Measurements from ENCODE around the gene ADH6.
"Not testable (repeated sequence)": the region's sequence is repeated elsewhere in the genome, so short reads cannot be mapped to it uniquely, and the experiment has no call there.

The ADH6 gene

DNA sequence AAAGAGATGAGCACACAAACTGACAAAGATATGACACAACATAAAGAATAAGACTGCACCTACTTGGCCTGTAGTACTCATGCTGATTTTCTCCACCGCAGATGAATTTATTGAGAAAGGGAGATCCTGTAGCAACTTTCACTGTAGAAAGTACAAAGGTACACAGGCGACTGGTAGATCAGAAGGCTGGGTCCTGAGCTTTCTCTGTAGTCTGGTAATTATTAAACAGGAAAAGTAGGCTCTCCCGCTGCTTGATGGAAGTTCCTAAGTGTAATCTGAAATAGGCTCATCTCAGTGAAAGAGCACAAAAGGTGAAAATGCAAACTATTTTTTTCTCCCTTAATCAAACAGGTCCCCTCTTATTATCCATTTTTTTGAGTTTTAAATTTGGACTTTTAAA is at the start of gene ADH6:
Gene ADH6 (minus strand): TSS at position 175 of the 400 bp plus-strand sequence. CDS start 94 bp downstream, at position 81.
- no peak within 1 kb of the TSS for H3K27ac Mint-ChIP-seq
- H3K4me1 Mint-ChIP-seq (ENCODE audit: low read depth), result no peaks in the 10 kb centered on the region
- no peaks in the 10 kb centered on the region for H3K36me3 Mint-ChIP-seq (ENCODE audit: low read depth)
- DNase-seq (ENCODE audit: low spot score), result no peak
- peaks cover 6% of the 10 kb centered on the region for H3K9me3 Mint-ChIP-seq
- H3K4me3 Mint-ChIP-seq, result no peak within 1 kb of the TSS
- H3K27me3 Mint-ChIP-seq (ENCODE audit: low read depth), result no peaks in the 10 kb centered on the region

DNA sequence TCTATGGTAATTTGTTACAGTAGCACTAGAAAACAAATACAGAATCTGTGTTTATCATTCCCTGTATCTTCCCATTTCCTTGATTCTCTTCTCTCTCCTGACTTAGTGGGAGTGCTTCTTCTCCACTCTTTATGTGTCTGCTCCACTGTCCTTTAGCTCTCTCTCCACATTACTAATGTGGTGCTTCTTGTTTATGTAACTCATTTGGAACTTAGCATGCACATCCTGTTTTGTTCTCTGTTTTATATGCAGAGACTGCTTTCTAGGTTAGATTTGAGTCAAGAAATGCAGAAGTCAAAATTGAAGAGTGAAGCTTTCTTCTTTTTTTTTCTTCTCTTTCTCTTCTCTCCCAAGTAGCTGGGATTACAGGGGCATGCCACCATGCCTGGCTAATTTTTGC is 45.9 kb upstream of the ADH6 start:
- no peak for DNase-seq (ENCODE audit: low spot score)
- Mint-ChIP-seq H3K27ac (no peak overlapping the region), H3K4me3 (no peak overlapping the region), H3K36me3 (ENCODE audit: low read depth) (no peaks in the 10 kb centered on the region), H3K27me3 (ENCODE audit: low read depth) (no peaks in the 10 kb centered on the region), H3K9me3 (peaks cover 4% of the 10 kb centered on the region), H3K4me1 (ENCODE audit: low read depth) (no peaks in the 10 kb centered on the region)

DNA sequence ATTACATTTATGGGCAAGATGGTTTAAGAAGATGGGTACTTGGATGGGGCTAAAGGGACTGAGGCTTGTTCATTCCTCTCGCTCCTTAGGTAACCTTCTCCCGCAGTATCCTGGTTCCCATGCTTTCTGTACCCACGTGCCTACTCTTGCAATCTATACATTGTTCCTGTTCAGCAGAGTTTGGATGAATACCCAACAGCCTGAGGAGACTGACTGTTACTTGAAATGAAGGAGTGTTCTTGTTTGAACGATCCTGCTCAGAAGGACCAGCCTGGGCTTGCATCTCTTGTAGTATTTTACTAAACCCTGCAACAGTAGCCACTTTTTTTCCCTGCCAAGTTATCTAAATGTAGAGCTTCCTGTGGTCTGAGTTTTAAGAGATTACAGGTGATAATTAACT is 33.7 kb upstream of the ADH6 start:
- Mint-ChIP-seq H3K4me3 (no peak overlapping the region), H3K36me3 (ENCODE audit: low read depth) (no peaks in the 10 kb centered on the region), H3K4me1 (ENCODE audit: low read depth) (no peaks in the 10 kb centered on the region), H3K9me3 (no peaks in the 10 kb centered on the region), H3K27ac (no peak overlapping the region), H3K27me3 (ENCODE audit: low read depth) (no peaks in the 10 kb centered on the region)
- no peak for DNase-seq (ENCODE audit: low spot score)

DNA sequence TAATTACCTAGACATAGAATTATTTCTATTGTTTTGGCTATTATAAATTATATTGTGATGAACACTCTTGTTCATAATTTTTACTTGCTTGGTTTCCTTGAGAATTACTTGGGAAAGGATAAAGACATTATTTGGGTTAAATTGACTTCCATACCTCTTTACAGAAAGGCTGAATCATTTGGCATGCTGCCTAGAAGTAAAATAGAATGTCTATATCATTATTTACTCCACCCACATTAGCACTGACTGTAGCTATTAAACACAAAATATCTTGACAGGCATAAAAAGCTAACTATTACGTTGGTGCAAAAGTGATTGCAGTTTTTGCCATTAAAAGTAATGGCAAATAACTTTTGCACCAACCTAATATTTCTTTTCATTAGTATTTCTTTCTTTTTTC is 29.7 kb upstream of the ADH6 start:
- H3K27me3 Mint-ChIP-seq (ENCODE audit: low read depth), result no peaks in the 10 kb centered on the region
- no peak overlapping the region for H3K27ac Mint-ChIP-seq
- H3K9me3 Mint-ChIP-seq, result peaks cover 12% of the 10 kb centered on the region
- H3K36me3 Mint-ChIP-seq (ENCODE audit: low read depth), result no peaks in the 10 kb centered on the region
- no peak overlapping the region for H3K4me3 Mint-ChIP-seq
- DNase-seq (ENCODE audit: low spot score), result no peak
- no peaks in the 10 kb centered on the region for H3K4me1 Mint-ChIP-seq (ENCODE audit: low read depth)

DNA sequence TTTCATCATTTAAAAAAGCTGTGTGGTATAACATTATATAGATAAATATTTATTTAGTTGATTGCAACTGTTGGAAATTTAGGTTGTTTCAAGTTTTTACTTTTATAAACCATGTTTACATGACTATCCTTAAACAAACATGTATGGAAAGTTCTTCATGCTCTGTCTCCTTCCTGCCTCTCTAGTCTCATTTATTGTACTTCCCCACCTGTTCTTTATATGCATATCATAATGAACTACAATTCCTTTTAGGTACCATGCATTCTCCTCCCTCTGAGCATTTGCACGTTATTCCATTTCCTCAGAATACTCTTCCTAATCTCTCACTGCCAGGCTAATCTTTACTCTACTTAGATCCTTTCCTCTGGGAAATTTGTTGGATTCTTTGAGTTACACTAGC is 16.9 kb upstream of the ADH6 start:
- no peaks in the 10 kb centered on the region for H3K27me3 Mint-ChIP-seq (ENCODE audit: low read depth)
- no peaks in the 10 kb centered on the region for H3K9me3 Mint-ChIP-seq
- H3K4me3 Mint-ChIP-seq, result no peak overlapping the region
- no peaks in the 10 kb centered on the region for H3K36me3 Mint-ChIP-seq (ENCODE audit: low read depth)
- DNase-seq (ENCODE audit: low spot score), result no peak
- H3K27ac Mint-ChIP-seq, result no peak overlapping the region
- no peaks in the 10 kb centered on the region for H3K4me1 Mint-ChIP-seq (ENCODE audit: low read depth)

DNA sequence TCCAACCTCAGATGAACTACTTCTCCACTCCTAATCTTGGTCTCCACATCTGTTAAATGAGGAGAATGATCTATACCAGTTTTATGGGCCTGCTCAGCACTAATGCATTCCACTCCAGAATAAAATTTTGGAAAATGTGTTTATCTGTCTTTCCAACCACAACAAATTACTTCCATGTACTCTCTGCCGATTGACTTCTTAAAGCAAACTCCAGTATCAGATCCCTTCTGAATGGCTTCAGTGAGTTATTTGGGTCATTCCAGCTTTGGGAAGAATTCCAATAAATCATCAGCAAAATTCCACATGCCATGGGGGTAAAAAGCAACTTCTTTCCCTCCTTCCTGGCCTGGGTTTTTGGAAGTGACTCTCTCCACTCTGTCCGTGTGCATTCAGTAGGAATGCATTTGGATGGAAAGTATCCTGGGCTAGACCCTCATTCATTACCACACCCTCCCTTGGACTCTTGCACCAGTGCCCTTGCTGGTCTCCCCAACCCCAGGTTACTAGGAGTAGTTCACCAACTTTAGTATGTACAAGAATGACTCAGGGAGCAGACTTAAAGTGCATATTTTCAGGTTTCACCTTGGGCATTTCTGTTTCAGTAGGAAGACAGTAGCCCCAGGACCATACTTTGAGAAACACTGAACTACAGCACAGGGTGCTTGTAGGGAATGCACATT is 15.4 kb upstream of the ADH6 start:
- Mint-ChIP-seq H3K4me1 (ENCODE audit: low read depth) (no peaks in the 10 kb centered on the region), H3K9me3 (no peaks in the 10 kb centered on the region), H3K36me3 (ENCODE audit: low read depth) (no peaks in the 10 kb centered on the region), H3K27ac (no peak overlapping the region), H3K4me3 (no peak overlapping the region), H3K27me3 (ENCODE audit: low read depth) (no peaks in the 10 kb centered on the region)
- DNase-seq (ENCODE audit: low spot score), result no peak

DNA sequence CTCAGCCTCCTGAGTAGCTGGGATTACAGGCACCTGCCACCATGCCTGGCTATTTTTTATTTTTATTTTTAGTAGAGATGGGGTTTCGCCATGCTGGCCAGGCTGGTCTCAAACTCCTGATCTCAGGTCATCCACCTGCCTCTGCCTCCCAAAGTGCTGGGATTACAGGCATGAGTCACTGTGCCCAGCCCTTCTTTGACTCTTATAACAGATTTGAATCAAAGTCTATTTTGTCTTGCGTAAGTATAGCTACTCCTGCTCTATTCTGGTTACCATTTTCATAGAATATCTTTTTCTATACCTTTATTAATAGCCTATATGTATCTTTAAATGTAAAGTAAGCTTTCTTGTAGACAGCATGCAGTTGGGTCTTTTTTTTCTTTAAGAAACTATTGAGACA is 14.4 kb upstream of the ADH6 start:
- not testable (repeated sequence) for DNase-seq (ENCODE audit: low spot score); H3K27ac Mint-ChIP-seq; H3K27me3 Mint-ChIP-seq (ENCODE audit: low read depth); H3K9me3 Mint-ChIP-seq; H3K4me3 Mint-ChIP-seq; H3K4me1 Mint-ChIP-seq (ENCODE audit: low read depth); H3K36me3 Mint-ChIP-seq (ENCODE audit: low read depth)

DNA sequence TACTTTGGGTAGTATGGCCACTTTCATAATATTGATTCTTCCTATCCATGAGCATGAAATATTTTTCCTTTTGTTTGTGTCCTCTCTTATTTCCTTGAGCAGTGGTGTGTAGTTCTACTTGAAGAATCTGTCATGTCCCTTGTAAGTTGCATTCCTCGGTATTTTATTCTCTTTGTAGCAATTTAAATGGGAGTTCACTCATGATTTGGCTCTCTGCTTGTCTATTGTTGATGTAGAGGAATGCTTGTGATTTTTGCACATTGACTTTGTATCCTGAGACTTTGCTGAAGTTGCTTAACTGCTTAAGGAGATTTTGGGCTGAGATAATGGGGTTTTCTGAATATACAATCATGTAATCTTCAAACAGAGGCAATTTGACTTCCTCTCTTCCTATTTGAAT is 9.7 kb upstream of the ADH6 start:
- not testable (repeated sequence) for H3K4me1 Mint-ChIP-seq (ENCODE audit: low read depth); H3K27me3 Mint-ChIP-seq (ENCODE audit: low read depth)

DNA sequence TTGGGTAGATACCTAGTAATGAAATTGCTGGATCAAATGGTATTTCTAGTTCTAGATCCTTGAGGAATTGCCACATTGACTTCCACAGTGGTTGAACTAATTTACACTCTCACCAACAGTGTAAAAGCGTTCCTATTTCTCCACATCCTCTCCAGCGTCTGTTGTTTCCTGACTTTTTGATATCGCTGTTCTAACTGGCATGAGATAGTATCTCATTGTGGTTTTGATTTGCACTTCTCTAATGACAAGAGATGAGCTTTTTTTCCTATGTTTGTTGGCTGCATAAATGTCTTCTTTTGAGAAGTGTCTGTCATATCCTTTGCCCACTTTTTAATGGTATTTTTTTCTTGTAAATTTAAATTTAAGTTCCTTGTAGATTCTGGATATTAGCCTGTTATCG is 8.6 kb upstream of the ADH6 start:
- not testable (repeated sequence) for H3K4me3 Mint-ChIP-seq; H3K27ac Mint-ChIP-seq; H3K27me3 Mint-ChIP-seq (ENCODE audit: low read depth); H3K9me3 Mint-ChIP-seq; DNase-seq (ENCODE audit: low spot score); H3K36me3 Mint-ChIP-seq (ENCODE audit: low read depth); H3K4me1 Mint-ChIP-seq (ENCODE audit: low read depth)

More for the DNA sequence above, 9.7 kb upstream of the ADH6 start:
- not testable (repeated sequence) for H3K4me3 Mint-ChIP-seq; H3K9me3 Mint-ChIP-seq; H3K27ac Mint-ChIP-seq; H3K36me3 Mint-ChIP-seq (ENCODE audit: low read depth); DNase-seq (ENCODE audit: low spot score)

DNA sequence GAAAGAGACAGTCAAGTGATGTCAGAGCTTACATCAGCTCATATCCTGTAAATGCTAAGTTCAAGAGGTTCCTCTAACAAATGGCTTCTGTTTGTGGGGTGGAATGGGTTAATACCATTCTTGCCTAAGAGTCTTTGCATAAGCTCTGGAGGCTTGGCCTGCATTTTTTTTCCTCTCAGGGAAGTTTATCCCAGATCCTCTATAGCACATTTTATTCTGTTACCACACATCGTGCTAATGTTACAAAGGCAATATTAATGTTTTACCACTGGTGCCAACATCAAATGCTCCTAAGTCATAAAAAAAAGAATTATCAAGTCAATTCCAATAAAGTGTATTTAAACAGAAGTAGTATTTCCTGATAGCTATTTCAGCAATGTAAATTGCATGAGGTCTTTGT is 2.9 kb upstream of the ADH6 start:
- Mint-ChIP-seq H3K36me3 (ENCODE audit: low read depth) (no peaks in the 10 kb centered on the region), H3K27ac (no peak overlapping the region), H3K9me3 (peaks cover 6% of the 10 kb centered on the region), H3K4me1 (ENCODE audit: low read depth) (no peaks in the 10 kb centered on the region), H3K4me3 (no peak overlapping the region), H3K27me3 (ENCODE audit: low read depth) (no peaks in the 10 kb centered on the region)
- no peak for DNase-seq (ENCODE audit: low spot score)

DNA sequence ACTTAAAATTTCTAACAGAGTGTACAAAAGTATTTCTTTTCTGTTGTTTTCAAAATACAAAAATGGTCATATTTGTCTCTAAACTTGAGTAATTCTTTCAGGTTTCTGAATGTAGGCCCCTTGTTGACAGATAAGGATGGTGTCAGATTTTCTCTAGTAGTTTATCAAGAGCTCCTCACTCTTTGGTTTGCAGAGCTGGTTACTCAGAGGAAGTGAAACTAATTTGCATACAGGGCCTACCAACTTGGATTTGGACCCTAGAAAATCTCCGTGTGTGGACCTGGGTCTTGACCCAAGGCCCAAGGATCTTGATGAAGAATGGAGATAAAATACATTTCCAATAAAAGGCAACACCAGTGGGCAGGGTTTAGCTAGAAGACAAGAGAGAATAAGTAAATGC is 433 bp upstream of the ADH6 start:
- H3K4me1 Mint-ChIP-seq (ENCODE audit: low read depth), result no peaks in the 10 kb centered on the region
- no peak overlapping the region for H3K4me3 Mint-ChIP-seq
- no peaks in the 10 kb centered on the region for H3K27me3 Mint-ChIP-seq (ENCODE audit: low read depth)
- no peaks in the 10 kb centered on the region for H3K36me3 Mint-ChIP-seq (ENCODE audit: low read depth)
- H3K27ac Mint-ChIP-seq, result no peak overlapping the region
- DNase-seq (ENCODE audit: low spot score), result no peak
- H3K9me3 Mint-ChIP-seq, result peaks cover 6% of the 10 kb centered on the region

DNA sequence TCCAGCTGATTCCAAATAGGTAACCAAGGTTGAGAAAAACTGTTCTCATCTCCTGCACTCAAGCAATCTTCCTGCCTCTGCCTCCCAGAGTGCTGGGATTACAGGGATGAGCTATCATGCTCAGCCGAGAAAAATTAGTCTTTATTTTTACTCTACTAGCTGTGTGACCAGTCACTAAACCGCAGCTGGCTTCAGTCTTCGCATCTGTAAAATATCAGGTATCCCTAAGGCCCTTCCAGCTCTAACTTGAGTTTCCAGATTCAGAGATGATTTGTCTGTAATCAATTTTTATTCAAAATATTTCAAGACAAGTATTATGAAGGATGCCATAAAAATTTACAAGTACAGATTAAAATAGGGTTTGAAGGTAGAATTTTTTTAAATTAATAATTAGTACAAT is 3.5 kb downstream of the ADH6 start:
- Mint-ChIP-seq H3K36me3 (ENCODE audit: low read depth) (no peaks in the 10 kb centered on the region), H3K27ac (no peak overlapping the region), H3K27me3 (ENCODE audit: low read depth) (no peaks in the 10 kb centered on the region), H3K4me3 (no peak overlapping the region), H3K9me3 (peaks cover 3% of the 10 kb centered on the region), H3K4me1 (ENCODE audit: low read depth) (no peaks in the 10 kb centered on the region)
- no peak for DNase-seq (ENCODE audit: low spot score)

DNA sequence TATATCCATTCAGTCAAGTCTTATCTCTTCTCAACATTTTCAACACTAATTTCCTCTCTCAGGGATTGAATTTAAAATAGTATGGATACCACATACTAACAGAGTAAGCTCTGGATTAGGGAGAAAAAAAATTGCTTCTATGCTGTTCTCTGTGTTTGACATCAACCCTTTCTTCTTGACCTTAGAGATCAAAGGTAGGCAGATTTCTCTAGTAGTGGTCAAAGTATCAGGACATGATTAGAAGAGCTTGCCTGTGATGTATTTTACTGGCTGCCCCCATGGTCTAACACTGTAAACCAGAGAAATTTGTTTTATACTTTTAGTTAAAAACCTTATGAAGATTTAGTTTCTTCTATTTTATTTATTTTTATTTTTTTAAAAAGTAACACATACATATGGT is 8.3 kb downstream of the ADH6 start:
- H3K4me3 Mint-ChIP-seq, result no peak overlapping the region
- no peak for DNase-seq (ENCODE audit: low spot score)
- no peaks in the 10 kb centered on the region for H3K9me3 Mint-ChIP-seq
- no peaks in the 10 kb centered on the region for H3K36me3 Mint-ChIP-seq (ENCODE audit: low read depth)
- H3K4me1 Mint-ChIP-seq (ENCODE audit: low read depth), result no peaks in the 10 kb centered on the region
- H3K27me3 Mint-ChIP-seq (ENCODE audit: low read depth), result peaks cover 2% of the 10 kb centered on the region
- no peak overlapping the region for H3K27ac Mint-ChIP-seq

DNA sequence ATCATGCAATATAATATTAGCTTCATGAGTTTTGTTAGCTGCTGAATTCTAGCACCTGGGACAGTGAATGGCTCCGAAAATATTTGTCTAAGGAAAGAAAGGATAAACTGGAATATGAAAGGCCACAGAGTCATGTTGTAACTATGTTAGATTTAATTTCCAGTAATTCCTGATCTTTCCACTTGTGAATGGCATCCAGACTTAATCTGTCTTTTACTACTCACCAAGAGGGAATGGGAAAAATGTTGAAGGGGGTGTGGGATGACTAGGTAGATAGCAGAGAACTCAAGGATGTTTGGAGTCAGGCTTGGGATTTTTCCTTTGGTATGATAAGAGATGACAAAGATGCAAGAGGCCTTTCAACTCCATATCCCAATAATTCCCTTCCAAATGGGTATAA is 9.4 kb downstream of the ADH6 start:
- Mint-ChIP-seq H3K9me3 (no peaks in the 10 kb centered on the region), H3K4me1 (ENCODE audit: low read depth) (no peaks in the 10 kb centered on the region), H3K36me3 (ENCODE audit: low read depth) (no peaks in the 10 kb centered on the region), H3K4me3 (no peak overlapping the region), H3K27me3 (ENCODE audit: low read depth) (peaks cover 2% of the 10 kb centered on the region), H3K27ac (no peak overlapping the region)
- no peak for DNase-seq (ENCODE audit: low spot score)

DNA sequence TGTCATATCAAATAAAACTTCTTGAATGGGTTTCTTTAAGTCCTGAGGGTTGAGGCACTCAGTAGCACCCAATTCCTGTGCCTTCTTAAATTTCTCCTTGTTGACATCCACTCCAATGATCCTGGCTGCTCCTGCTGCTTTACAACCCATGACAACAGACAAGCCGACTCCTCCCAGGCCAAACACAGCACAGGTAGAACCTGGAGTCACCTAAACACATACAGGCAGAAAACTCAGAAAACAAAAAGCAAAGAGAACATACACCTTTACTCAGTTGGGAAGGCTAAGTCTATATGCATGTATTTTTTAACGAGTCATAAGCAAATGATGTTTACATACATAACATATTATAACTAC is 10.3 kb downstream of the ADH6 start:
- Mint-ChIP-seq H3K27ac (no peak overlapping the region), H3K4me3 (no peak overlapping the region), H3K9me3 (no peaks in the 10 kb centered on the region), H3K27me3 (ENCODE audit: low read depth) (peaks cover 2% of the 10 kb centered on the region), H3K36me3 (ENCODE audit: low read depth) (no peaks in the 10 kb centered on the region), H3K4me1 (ENCODE audit: low read depth) (no peaks in the 10 kb centered on the region)
- no peak for DNase-seq (ENCODE audit: low spot score)
